NCI-H187 treated with DMSO at 0.1 percent for 48 hours (cell line): ENCODE measurements around the gene FGF22.
A peak's percentile ranks its signal among the peaks of the same experiment; 100 is the strongest.
"Not testable (repeated sequence)": the region's sequence is repeated elsewhere in the genome, so short reads cannot be mapped to it uniquely, and the experiment has no call there.

ENCODE experiments used
- DNase-seq: peaks from one replicate; lab custom pipeline; 2025; lab: John Stamatoyannopoulos, UW

FGF22 gene

GRCh38 chr19:622666-623065 lies 17.0 kb upstream of the FGF22 start:
- no peak for DNase-seq

GRCh38 chr19:623175-623916 lies 16.3 kb upstream of the FGF22 start:
- no peak for DNase-seq

GRCh38 chr19:623974-624373 lies 15.7 kb upstream of the FGF22 start:
- DNase-seq, result no peak

- DNase-seq, result no peak
Observed at GRCh38 chr19:624433-625109, 15.1 kb upstream of the FGF22 start.

- DNase-seq, result no peak
Observed at GRCh38 chr19:625257-625656, 14.4 kb upstream of the FGF22 start.

- DNase-seq, result not testable (repeated sequence)
Observed at GRCh38 chr19:626566-626965, 13.1 kb upstream of the FGF22 start.

GRCh38 chr19:628168-628567 lies 11.5 kb upstream of the FGF22 start:
- DNase-seq, result no peak

- DNase-seq, result not testable (repeated sequence)
Observed at GRCh38 chr19:629515-629914, 10.2 kb upstream of the FGF22 start.

GRCh38 chr19:629961-630714 lies 9.5 kb upstream of the FGF22 start:
- DNase-seq, result no peak

- no peak for DNase-seq
Observed at GRCh38 chr19:632579-633067, 7.1 kb upstream of the FGF22 start.

- DNase-seq, result peak; percentile 86
Observed at GRCh38 chr19:633068-633785, 6.5 kb upstream of the FGF22 start, which contains the start of gene POLRMT. Gene POLRMT, minus strand, starts transcription at chr19:633537. Its CDS starts 25 bp downstream, at chr19:633512.

- no peak for DNase-seq
Observed at GRCh38 chr19:633786-634639, 5.7 kb upstream of the FGF22 start.

- no peak for DNase-seq
Observed at GRCh38 chr19:634975-635652, 4.6 kb upstream of the FGF22 start.

GRCh38 chr19:638906-639252 lies 800 bp upstream of the FGF22 start:
- DNase-seq, result no peak

- DNase-seq, result no peak
Observed at GRCh38 chr19:640161-640558, 481 bp downstream of the FGF22 start.

GRCh38 chr19:640606-641189 lies 1.0 kb downstream of the FGF22 start:
- no peak for DNase-seq

GRCh38 chr19:641702-642101 lies 2.0 kb downstream of the FGF22 start:
- no peak for DNase-seq

GRCh38 chr19:642767-643727 lies 3.4 kb downstream of the FGF22 start:
- DNase-seq, result no peak

GRCh38 chr19:643736-644135 lies 4.1 kb downstream of the FGF22 start:
- DNase-seq, result no peak
